AG04449 (cell line): ENCODE measurements around the gene WDR27.

Experiments
- CTCF ChIA-PET: fragments of 350-600 bp; formaldehyde crosslinking; extraction: SDS; loops from one replicate; lab custom pipeline; 2021; ENCODE audit warnings: antibody characterized with exemption; lab: Yijun Ruan, JAX
- POLR2A ChIA-PET: fragments of 400-600, 350-600 bp; formaldehyde crosslinking; extraction: SDS; loops from one replicate; lab custom pipeline; 2020; ENCODE audit warnings: antibody characterized with exemption, inconsistent platforms; lab: Yijun Ruan, JAX
- DNase-seq: peaks from one replicate; pipeline ENCODE4 v3.0.0-alpha.2; 2010; ENCODE audit warnings: low read depth, low spot score
- H3K4me3 ChIP-seq: 2 replicates; pipeline ENCODE4 v1.5.1; 2011; ENCODE audit warnings: low read depth, mild to moderate bottlenecking, control low read depth, low read length
- CTCF ChIP-seq: IDR thresholded peaks from one replicate; pipeline ENCODE4 v1.5.1; 2011; ENCODE audit warnings: mild to moderate bottlenecking, moderate library complexity, low read length, control low read depth, inconsistent platforms; ENCODE audit not compliant: insufficient read depth; ENCODE audit errors: missing control alignments

Gene WDR27

GRCh38 chr6:169691260-169691659 lies 10.6 kb downstream of the WDR27 start:
- ChIA-PET POLR2A (no interaction called here), CTCF (no interaction called here)
- H3K4me3 ChIP-seq = no peak overlapping the region
- TF ChIP-seq CTCF = no peak
- DNase-seq = no peak

GRCh38 chr6:169689287-169689686 lies 12.5 kb downstream of the WDR27 start:
- POLR2A ChIA-PET = no interaction called here
- no peak for TF ChIP-seq CTCF
- CTCF ChIA-PET = interaction anchor here (1.2 kb wide), 1 partner anchor 9 kb away, joined by 3 read pairs; no protein-coding TSS in a partner anchor
- H3K4me3 ChIP-seq = no peak overlapping the region
- no peak for DNase-seq

GRCh38 chr6:169685860-169686259 lies 16.0 kb downstream of the WDR27 start:
- POLR2A ChIA-PET = no interaction called here
- no peak for DNase-seq
- no peak overlapping the region for H3K4me3 ChIP-seq
- no peak for TF ChIP-seq CTCF
- CTCF ChIA-PET = no interaction called here

- no peak for TF ChIP-seq CTCF
- H3K4me3 ChIP-seq = no peak overlapping the region
- CTCF ChIA-PET = no interaction called here
- DNase-seq = no peak
- POLR2A ChIA-PET = no interaction called here
Measured at GRCh38 chr6:169684056-169684455, 17.8 kb downstream of the WDR27 start.

- ChIA-PET CTCF (interaction anchor here (1.2 to 1.8 kb wide), 3 partner anchors 9 to 14 kb away, joined by 3 to 4 read pairs (median 3); no protein-coding TSS in a partner anchor), POLR2A (no interaction called here)
- no peak for DNase-seq
- no peak for TF ChIP-seq CTCF
- H3K4me3 ChIP-seq = no peak overlapping the region
Measured at GRCh38 chr6:169678342-169678741, 23.5 kb downstream of the WDR27 start.

DNA sequence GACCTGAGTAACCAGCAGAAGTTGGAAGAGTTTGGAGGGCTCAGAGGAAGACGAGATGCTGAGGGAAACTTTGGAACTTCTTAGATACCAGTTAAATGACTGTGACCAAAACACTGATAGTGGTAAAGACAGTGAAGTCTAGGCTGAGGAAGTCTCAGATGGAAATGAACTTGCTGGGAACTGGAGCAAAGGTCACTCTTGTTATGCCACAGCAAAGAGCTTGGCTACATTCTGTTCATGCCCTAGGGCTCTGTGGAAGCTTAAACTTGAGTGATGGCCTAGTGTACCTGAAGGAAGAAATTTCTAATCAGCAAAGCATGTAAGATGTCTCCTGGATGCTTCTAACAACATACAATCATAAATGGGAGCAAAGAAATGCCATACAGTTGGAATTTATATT lies 24.7 kb downstream of the WDR27 start:
- TF ChIP-seq CTCF = no peak
- DNase-seq = no peak
- POLR2A ChIA-PET = no interaction called here
- CTCF ChIA-PET = interaction anchor here (1.8 kb wide), 1 partner anchor 16 kb away, joined by 4 read pairs; no protein-coding TSS in a partner anchor
- no peak overlapping the region for H3K4me3 ChIP-seq
